ENCODE results near the gene TCF12.

The TCF12 gene

DNA sequence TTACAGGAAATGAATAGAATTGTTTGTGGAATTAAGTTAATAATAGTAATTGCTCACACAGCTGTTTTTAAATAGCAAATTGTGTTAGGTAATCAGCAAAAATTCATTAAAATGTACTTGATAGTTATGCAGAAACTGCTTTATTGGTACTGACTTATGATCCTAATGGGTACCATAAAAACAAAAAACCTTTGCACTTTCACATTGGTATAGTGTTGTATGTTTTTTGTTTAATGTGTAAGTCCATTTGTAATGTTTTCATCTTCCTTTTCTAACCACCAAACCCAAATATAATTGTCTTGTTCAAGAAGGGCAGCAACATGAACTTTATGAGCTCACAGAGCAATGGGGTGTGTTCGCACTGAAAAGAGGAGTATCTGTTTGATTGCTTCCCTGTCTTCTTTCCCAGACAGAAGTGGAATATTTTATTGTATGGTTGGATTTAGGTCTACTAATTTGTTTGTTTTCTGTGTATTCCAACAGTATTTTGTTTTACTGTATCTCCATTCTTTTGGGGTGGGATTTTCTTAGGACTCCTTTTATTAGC is 135.8 kb downstream of the TCF12 start:
- Histone ChIP-seq H3K36me3 (ENCODE audit: insufficient read depth, insufficient read length, low read length) (no peaks in the 10 kb centered on the region), H3K27me3 (ENCODE audit: insufficient read depth, insufficient read length) (no peaks in the 10 kb centered on the region), H3K9me3 (ENCODE audit: insufficient read depth, low read length) (no peaks in the 10 kb centered on the region), H3K4me3 (ENCODE audit: insufficient read length, low read depth) (no peak overlapping the region), H3K9ac (ENCODE audit: insufficient read length, low read depth) (no peak overlapping the region), H3K4me1 (ENCODE audit: insufficient read depth, insufficient read length) (no peaks in the 10 kb centered on the region)
- DNase-seq (ENCODE audit: low read depth, low spot score), result no peak
- TF ChIP-seq YY1 (IDR thresholded peaks at IDR 0.05; ENCODE audit: insufficient read depth, insufficient read length) (no peak), ZNF274 (IDR thresholded peaks at IDR 0.05; ENCODE audit: low read depth, low read length) (no peak), SUZ12 (IDR thresholded peaks at IDR 0.05; ENCODE audit: extremely low read depth, insufficient read depth, insufficient read length) (no peak)

GRCh38 chr15:57056357-57056756 is 137.9 kb downstream of the TCF12 start:
- Histone ChIP-seq H3K27me3 (ENCODE audit: insufficient read depth, insufficient read length) (no peaks in the 10 kb centered on the region), H3K4me1 (ENCODE audit: insufficient read depth, insufficient read length) (no peaks in the 10 kb centered on the region), H3K4me3 (ENCODE audit: insufficient read length, low read depth) (no peak overlapping the region), H3K9ac (ENCODE audit: insufficient read length, low read depth) (no peak overlapping the region), H3K9me3 (ENCODE audit: insufficient read depth, low read length) (no peaks in the 10 kb centered on the region), H3K36me3 (ENCODE audit: insufficient read depth, insufficient read length, low read length) (no peaks in the 10 kb centered on the region)
- no peak for DNase-seq (ENCODE audit: low read depth, low spot score)
- no peak for TF ChIP-seq YY1 (IDR thresholded peaks at IDR 0.05; ENCODE audit: insufficient read depth, insufficient read length)
- TF ChIP-seq SUZ12 (IDR thresholded peaks at IDR 0.05; ENCODE audit: extremely low read depth, insufficient read depth, insufficient read length), result no peak
- TF ChIP-seq ZNF274 (IDR thresholded peaks at IDR 0.05; ENCODE audit: low read depth, low read length), result no peak

DNA sequence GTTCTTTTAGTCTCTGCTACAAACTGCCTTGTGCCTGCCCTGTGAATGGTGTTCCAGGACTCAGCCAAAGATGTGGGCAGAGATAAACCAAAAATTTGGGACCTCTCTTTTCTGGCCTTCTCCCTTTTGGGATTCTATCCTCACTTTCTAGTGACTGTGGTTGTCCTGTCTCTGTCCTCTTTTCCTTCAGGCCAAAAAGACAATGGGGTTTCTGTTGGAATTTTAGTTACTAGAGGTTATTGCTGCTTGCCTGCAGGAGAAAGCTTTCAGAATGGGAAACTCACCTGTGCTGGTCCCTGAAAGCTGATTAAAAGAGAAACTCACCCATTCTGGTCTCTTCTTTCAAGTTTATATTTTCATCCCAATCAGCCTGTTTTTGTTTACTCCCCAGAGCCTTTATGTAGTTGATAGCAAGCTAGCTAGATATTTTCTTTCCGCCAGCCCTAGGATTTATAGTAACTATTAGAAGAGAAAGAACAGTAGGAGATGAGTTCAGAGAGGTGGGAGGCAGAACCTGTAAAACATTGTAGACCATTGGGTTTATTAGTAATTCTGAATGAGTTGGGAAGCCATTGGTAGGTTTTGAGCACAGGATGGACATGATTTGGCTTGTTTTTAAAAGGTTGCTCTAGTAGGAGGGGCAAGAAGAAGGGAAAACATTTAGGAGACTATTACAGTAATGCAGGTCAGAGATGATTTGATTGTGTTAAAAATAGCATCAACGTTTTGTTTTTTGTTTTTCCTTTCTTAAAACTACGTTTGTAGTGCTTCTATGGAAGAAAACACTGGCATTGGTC is 138.9 kb downstream of the TCF12 start:
- no peaks in the 10 kb centered on the region for H3K36me3 ChIP-seq (ENCODE audit: insufficient read depth, insufficient read length, low read length)
- no peaks in the 10 kb centered on the region for H3K27me3 ChIP-seq (ENCODE audit: insufficient read depth, insufficient read length)
- H3K9ac ChIP-seq (ENCODE audit: insufficient read length, low read depth), result no peak overlapping the region
- H3K9me3 ChIP-seq (ENCODE audit: insufficient read depth, low read length), result no peaks in the 10 kb centered on the region
- DNase-seq (ENCODE audit: low read depth, low spot score), result no peak
- H3K4me3 ChIP-seq (ENCODE audit: insufficient read length, low read depth), result no peak overlapping the region
- TF ChIP-seq YY1 (IDR thresholded peaks at IDR 0.05; ENCODE audit: insufficient read depth, insufficient read length), result no peak
- no peak for TF ChIP-seq ZNF274 (IDR thresholded peaks at IDR 0.05; ENCODE audit: low read depth, low read length)
- TF ChIP-seq SUZ12 (IDR thresholded peaks at IDR 0.05; ENCODE audit: extremely low read depth, insufficient read depth, insufficient read length), result no peak
- no peaks in the 10 kb centered on the region for H3K4me1 ChIP-seq (ENCODE audit: insufficient read depth, insufficient read length)

- H3K9ac ChIP-seq (ENCODE audit: insufficient read length, low read depth), result no peak overlapping the region
- peaks cover 2% of the 10 kb centered on the region for H3K36me3 ChIP-seq (ENCODE audit: insufficient read depth, insufficient read length, low read length)
- no peak overlapping the region for H3K4me3 ChIP-seq (ENCODE audit: insufficient read length, low read depth)
- H3K27me3 ChIP-seq (ENCODE audit: insufficient read depth, insufficient read length), result no peaks in the 10 kb centered on the region
- TF ChIP-seq YY1 (IDR thresholded peaks at IDR 0.05; ENCODE audit: insufficient read depth, insufficient read length) (no peak), ZNF274 (IDR thresholded peaks at IDR 0.05; ENCODE audit: low read depth, low read length) (no peak), SUZ12 (IDR thresholded peaks at IDR 0.05; ENCODE audit: extremely low read depth, insufficient read depth, insufficient read length) (no peak)
- no peaks in the 10 kb centered on the region for H3K4me1 ChIP-seq (ENCODE audit: insufficient read depth, insufficient read length)
- DNase-seq (ENCODE audit: low read depth, low spot score), result no peak
- H3K9me3 ChIP-seq (ENCODE audit: insufficient read depth, low read length), result no peaks in the 10 kb centered on the region
These were observed 140.7 kb downstream of the TCF12 start for GRCh38 chr15:57059026-57059660.

DNA sequence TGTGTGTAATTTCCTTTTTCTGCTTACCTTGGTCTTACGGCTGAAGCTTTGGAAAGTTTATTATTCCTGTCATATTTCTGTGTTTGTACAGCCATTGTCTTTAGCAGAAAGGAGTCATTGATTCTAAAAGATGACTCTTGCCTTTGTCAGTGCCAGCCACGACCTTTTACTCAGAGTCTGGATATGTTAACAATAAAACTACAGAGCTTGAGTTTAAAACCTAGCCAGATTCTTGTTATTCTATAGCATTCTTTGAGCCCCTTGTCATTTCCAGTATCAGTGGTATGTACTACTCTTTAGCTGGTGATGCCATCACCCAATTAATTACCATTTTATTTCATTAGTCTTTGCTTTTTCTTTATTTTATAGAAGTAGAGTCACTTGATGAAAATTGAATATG is 142.4 kb downstream of the TCF12 start:
- DNase-seq (ENCODE audit: low read depth, low spot score), result no peak
- TF ChIP-seq SUZ12 (IDR thresholded peaks at IDR 0.05; ENCODE audit: extremely low read depth, insufficient read depth, insufficient read length) (no peak), ZNF274 (IDR thresholded peaks at IDR 0.05; ENCODE audit: low read depth, low read length) (no peak), YY1 (IDR thresholded peaks at IDR 0.05; ENCODE audit: insufficient read depth, insufficient read length) (no peak)
- Histone ChIP-seq H3K4me1 (ENCODE audit: insufficient read depth, insufficient read length) (no peaks in the 10 kb centered on the region), H3K27me3 (ENCODE audit: insufficient read depth, insufficient read length) (no peaks in the 10 kb centered on the region), H3K4me3 (ENCODE audit: insufficient read length, low read depth) (no peak overlapping the region), H3K36me3 (ENCODE audit: insufficient read depth, insufficient read length, low read length) (peaks cover 3% of the 10 kb centered on the region), H3K9me3 (ENCODE audit: insufficient read depth, low read length) (no peaks in the 10 kb centered on the region), H3K9ac (ENCODE audit: insufficient read length, low read depth) (no peak overlapping the region)

GRCh38 chr15:57061281-57061680 is 142.8 kb downstream of the TCF12 start:
- DNase-seq (ENCODE audit: low read depth, low spot score), result no peak
- H3K27me3 ChIP-seq (ENCODE audit: insufficient read depth, insufficient read length), result no peaks in the 10 kb centered on the region
- H3K9me3 ChIP-seq (ENCODE audit: insufficient read depth, low read length), result no peaks in the 10 kb centered on the region
- H3K4me3 ChIP-seq (ENCODE audit: insufficient read length, low read depth), result no peak overlapping the region
- TF ChIP-seq SUZ12 (IDR thresholded peaks at IDR 0.05; ENCODE audit: extremely low read depth, insufficient read depth, insufficient read length) (no peak), YY1 (IDR thresholded peaks at IDR 0.05; ENCODE audit: insufficient read depth, insufficient read length) (no peak), ZNF274 (IDR thresholded peaks at IDR 0.05; ENCODE audit: low read depth, low read length) (no peak)
- H3K4me1 ChIP-seq (ENCODE audit: insufficient read depth, insufficient read length), result no peaks in the 10 kb centered on the region
- peaks cover 3% of the 10 kb centered on the region for H3K36me3 ChIP-seq (ENCODE audit: insufficient read depth, insufficient read length, low read length)
- no peak overlapping the region for H3K9ac ChIP-seq (ENCODE audit: insufficient read length, low read depth)

DNA sequence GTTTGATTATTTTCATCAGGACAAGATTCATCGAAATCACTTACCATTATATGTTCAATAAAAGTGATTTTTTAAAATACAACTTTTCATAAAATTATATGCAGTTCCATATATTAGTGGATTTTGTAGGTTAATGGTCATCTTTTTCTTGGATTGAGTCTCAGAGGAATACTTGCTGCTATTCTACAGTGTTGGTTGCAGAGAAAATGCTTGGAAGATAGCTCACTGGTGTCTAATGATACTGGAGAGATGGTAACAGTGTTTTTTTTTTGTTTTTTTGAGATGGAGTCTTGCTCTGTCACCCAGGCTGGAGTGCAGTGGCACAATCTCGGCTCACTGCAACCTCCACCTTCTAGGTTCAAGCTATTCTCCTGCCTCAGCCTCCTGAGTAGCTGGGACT is 143.3 kb downstream of the TCF12 start:
- Histone ChIP-seq H3K4me1 (ENCODE audit: insufficient read depth, insufficient read length) (no peaks in the 10 kb centered on the region), H3K9ac (ENCODE audit: insufficient read length, low read depth) (no peak overlapping the region)
- no peak for DNase-seq (ENCODE audit: low read depth, low spot score)

More for the DNA sequence above, 143.3 kb downstream of the TCF12 start:
- Histone ChIP-seq H3K4me3 (ENCODE audit: insufficient read length, low read depth) (no peak overlapping the region), H3K27me3 (ENCODE audit: insufficient read depth, insufficient read length) (no peaks in the 10 kb centered on the region), H3K36me3 (ENCODE audit: insufficient read depth, insufficient read length, low read length) (peaks cover 3% of the 10 kb centered on the region), H3K9me3 (ENCODE audit: insufficient read depth, low read length) (no peaks in the 10 kb centered on the region)
- TF ChIP-seq ZNF274 (IDR thresholded peaks at IDR 0.05; ENCODE audit: low read depth, low read length) (no peak), YY1 (IDR thresholded peaks at IDR 0.05; ENCODE audit: insufficient read depth, insufficient read length) (no peak), SUZ12 (IDR thresholded peaks at IDR 0.05; ENCODE audit: extremely low read depth, insufficient read depth, insufficient read length) (no peak)
